H1 (cell line): Measurements from ENCODE around the gene LHX2. TPM values are rescaled to one million over a fixed set of nuclear protein-coding genes. Genes with fewer than 3 reads are reported as not detected.

Source experiments
- CBX8 ChIP-seq: fragments of 300-800, 300-1000 bp; sonication (generic); IDR thresholded peaks from 2 replicates; pipeline ENCODE4 v1.7.1; 2016; ENCODE audit warnings: low read depth, low read length, borderline replicate concordance
- KDM1A ChIP-seq: fragments of 200-600, 300-600 bp; sonication (generic); IDR thresholded peaks from 2 replicates; pipeline ENCODE4 v1.7.1; 2016; ENCODE audit warnings: mild to moderate bottlenecking, low read length, borderline replicate concordance
- TBP ChIP-seq: IDR thresholded peaks from 2 replicates; pipeline ENCODE4 v1.6.1; 2011; ENCODE audit warnings: low read depth, low read length, improper control_type of control experiment
- TEAD4 ChIP-seq: IDR thresholded peaks from 2 replicates; pipeline ENCODE4 v1.6.1; 2012; ENCODE audit warnings: low read depth, low read length, inconsistent platforms, mixed read lengths
- polyA plus RNA-seq, 7 experiments: library from polyadenylated mRNA; depleted of rRNA in 3 of 7; stranded (reverse) in 5 of 7; unstranded in 2 of 7; fragments of >200 nt in 5 of 7; fragments of 200-250 nt in 2 of 7; gene quantifications; 1 replicate in 5 of 7; 2 replicates in 1 of 7; 4 replicates in 1 of 7; pipeline versions ENCODE4 v1.2.1 to v1.2.3, GENCODE V29; 2011 to 2013; ENCODE audit warnings: missing spikeins in 2 of 7, mixed read lengths in 2 of 7
- total RNA-seq: library from RNA; stranded (reverse); fragmentation: NEBNext Ultra II Directional; extraction: Animal tissue kit (Norgen Biotek cat#: 25700); gene quantifications from 2 replicates; pipeline ENCODE4 v1.2.1, GENCODE V29; 2021

Gene LHX2
- total and polyA plus RNA-seq, 2 of the 8 experiments (the other 6 are each of a cell fraction or from before 2014, with no cell fraction given) = 0.11 to 0.86 TPM

- TF ChIP-seq KDM1A = no peak
- no peak for TF ChIP-seq TBP
- TF ChIP-seq CBX8 = no peak
- TF ChIP-seq TEAD4 = no peak
Observed at GRCh38 chr9:124044448-124044847, 32.9 kb downstream of the LHX2 start (continued).
